HG03159 (cell line): ENCODE data around the gene KRT17.
"Not testable (repeated sequence)": the region's sequence is repeated elsewhere in the genome, so short reads cannot be mapped to it uniquely, and the experiment has no call there.

Experiments
- ATAC-seq: cut with Tn5 transposase; IDR thresholded peaks from one replicate; pipeline ENCODE4 v1.9.1; 2021; ENCODE audit warnings: mild to moderate bottlenecking, moderate library complexity; ENCODE audit not compliant: unreplicated experiment

KRT17 gene

DNA sequence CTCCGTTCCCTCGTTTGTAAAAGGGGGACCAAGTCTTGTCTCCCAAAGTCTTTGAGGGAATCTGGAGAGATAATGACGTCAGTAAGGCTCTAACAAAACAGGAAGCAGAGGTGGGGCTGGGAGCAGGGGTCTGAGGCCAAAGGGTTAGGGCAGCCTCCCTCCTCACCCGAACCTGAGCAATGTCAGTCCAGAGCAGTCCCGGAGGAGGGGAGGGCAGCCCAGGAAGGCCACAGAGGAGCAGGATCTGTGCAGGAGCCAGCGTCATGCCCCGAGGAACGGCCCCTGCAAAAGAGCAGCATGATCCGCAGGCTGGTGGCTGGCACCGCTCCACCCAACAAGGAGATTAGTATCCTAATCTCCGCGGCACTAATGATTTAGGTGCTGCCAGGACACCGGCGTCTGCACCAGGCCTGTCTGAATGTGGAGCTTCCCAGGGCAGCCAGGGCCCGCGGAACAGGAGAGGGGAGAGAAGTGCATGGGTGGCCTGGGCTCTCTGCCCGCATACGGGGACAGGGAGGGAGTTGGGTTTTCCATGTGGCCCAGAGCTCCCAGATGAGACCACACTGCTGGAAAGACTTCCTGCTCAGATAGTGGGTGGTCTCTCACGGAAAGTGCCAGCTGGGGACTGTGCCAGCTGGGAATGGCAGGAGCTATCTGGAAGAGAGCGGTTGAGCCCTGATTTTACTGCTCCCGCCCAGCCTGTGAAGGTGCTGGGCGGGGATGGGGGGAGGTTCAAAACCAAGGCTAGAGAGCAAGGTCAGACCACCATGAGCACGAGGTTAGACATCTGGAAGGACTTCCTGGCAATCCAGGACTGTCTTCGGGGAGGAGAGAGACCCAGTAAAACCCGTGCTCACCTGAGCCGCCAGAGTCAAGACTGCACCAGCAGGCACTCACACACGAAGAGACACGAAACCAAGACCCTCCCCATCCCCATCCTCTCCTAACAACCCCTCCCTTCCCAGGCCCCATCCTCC lies 11.0 kb upstream of the KRT17 start:
- no peak for ATAC-seq

DNA sequence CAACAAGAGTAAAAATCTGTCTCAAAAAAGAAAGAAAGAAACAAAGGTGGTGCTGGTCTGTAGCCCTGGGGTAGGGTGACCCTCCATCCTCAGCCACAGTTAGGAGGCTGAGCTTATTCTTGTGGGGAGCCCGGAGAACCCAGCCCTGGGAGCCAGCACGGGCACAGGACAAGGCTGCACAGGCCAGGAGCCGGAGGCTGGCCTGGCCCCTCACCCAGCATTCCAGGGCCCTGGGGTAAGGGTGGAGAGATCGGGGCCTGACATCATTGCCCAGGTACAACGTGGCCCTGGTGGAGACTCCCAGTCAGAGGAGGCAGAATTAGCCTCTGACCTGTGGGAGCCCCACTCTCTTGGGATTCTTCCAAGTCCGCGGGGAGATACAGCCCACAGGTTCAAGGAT lies 10.3 kb upstream of the KRT17 start:
- ATAC-seq: no peak

GRCh38 chr17:41633556-41634199 lies 9.3 kb upstream of the KRT17 start:
- no peak for ATAC-seq

GRCh38 chr17:41632482-41633105 lies 8.2 kb upstream of the KRT17 start:
- ATAC-seq: no peak

DNA sequence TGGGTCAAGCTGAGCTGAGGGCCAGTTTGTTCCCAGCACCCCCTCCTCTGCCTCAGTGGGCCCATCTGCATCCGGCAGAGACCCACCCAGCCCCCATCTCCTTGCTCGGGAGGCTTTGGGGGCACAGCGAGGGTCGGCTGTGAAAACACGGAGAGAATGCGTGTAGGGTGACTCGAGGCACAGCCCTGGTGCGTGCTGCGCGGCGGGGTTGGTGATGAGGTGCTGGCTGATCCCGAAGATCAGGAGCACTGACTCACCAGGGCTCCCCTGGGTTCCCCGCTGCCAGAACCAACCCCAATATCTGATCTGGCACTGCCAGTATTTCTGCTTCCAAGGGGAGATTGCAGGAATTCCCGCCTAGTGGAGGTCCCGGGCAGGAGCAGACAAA lies 7.5 kb upstream of the KRT17 start:
- ATAC-seq: no peak

- ATAC-seq: no peak
Measured at GRCh38 chr17:41631025-41631897, 6.9 kb upstream of the KRT17 start.

DNA sequence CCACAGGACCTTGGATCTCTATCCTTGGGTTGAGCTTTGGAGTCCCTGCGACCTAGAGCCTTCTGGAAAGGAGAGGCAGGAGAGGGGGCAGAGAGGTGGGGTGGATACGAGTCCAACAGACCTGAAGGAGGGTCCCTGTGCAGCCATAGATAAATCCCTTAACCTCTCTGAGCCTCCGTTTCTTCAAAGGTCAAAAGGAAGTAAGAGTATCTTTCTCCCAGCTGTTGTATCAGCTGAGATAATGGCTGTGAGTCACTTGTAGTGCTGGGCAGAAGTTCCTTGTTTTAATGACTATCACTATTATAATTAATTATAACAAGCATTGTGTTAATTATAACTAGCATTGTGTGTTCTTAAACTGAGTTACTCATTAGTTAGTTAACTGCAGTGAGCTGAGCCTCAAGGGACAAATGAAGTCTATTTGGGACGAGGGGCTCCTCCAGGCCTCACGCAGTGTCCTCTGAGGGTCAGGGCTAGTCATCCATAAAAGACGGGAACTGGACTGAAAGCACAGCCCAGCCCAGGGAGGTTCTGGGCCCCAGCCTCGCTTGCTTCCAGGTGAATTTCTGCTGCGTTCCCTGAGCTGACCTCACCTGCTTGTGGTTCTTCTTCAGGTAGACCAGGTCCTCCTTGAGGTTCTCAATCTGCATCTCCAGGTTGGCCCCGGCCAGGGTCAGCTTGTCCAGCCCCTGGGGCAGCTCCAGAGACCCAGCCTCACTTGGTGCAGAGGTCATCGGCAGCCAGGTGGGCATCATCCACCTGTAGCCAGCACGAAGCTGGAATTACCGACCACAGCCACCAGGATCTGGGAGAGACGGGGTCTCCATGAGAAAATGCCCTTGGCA lies 5.7 kb upstream of the KRT17 start:
- ATAC-seq: no peak

DNA sequence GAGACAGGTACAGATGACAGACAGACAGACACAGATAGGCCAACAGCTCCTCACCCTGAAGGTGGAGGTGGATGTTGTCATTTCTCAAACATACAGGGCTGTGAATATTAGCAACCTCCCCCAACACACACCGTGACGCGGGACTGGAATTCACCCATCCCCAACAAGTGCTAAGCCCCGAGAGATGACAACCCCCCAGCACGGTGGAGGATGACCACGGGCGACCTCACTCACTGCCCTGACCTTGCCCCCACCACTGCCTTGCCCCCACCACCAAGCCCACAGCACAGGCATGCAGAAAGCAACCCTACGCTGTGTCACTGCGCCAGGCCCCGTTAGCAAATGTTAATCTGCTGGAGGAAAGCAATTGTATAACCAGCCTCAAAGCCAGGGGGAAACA lies 4.9 kb upstream of the KRT17 start:
- ATAC-seq: no peak

DNA sequence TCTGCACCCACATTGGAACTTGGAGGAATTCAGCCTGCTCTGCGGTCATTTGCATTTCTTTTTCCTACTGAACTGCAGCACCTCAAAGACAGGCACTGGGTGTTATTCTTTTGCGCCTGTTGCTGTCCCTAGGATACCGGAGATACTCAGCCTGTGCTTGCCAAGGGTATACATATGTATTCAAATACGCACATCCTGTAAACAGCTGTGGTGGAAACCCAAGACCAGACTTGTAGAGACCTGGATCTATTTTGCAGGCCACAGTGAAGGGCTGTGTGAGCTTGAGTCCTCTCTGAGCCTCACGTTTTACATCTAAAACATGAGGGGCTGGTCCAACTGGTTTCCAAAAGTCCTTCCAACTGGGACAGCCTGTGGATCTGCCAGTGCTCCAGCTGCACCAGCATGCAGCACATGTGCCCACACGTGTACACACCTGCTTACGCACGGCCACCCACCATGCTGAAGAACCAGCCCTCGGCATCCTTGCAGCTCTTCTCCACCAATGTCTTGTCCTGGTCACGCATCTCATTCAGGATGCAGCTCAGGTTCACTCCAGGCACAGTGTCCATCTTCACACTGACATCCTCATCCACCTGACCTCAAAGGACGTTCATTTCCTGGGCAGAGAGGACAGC lies 4.4 kb upstream of the KRT17 start:
- ATAC-seq: not testable (repeated sequence)

- ATAC-seq: not testable (repeated sequence)
Measured at GRCh38 chr17:41628073-41628370, 3.6 kb upstream of the KRT17 start.

- ATAC-seq: no peak
Measured at GRCh38 chr17:41627316-41628072, 3.1 kb upstream of the KRT17 start.

DNA sequence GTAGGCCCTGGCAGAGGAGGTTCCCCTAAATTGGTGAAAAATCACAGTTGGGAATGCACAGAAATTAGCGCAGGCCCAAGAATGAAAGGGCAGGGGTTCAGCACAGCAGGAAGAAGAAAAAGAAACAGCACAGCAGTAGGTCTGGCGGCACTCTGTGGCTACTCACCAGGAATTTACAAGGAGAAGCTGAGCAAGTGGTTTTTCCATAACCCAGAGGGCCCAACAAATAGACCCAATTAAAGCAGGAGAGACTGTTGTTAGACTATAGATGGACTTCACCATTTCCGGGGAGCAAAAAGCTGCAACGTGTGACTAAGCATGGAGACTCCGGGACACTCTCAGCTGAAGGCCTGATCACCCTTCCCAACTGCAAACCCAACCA lies 2.5 kb upstream of the KRT17 start:
- ATAC-seq: not testable (repeated sequence)

- ATAC-seq: not testable (repeated sequence)
Measured at GRCh38 chr17:41626028-41626913, 1.9 kb upstream of the KRT17 start.

- ATAC-seq: no peak
Measured at GRCh38 chr17:41625602-41626001, 1.2 kb upstream of the KRT17 start.

GRCh38 chr17:41623184-41623861 lies 1.1 kb downstream of the KRT17 start:
- ATAC-seq: not testable (repeated sequence)

DNA sequence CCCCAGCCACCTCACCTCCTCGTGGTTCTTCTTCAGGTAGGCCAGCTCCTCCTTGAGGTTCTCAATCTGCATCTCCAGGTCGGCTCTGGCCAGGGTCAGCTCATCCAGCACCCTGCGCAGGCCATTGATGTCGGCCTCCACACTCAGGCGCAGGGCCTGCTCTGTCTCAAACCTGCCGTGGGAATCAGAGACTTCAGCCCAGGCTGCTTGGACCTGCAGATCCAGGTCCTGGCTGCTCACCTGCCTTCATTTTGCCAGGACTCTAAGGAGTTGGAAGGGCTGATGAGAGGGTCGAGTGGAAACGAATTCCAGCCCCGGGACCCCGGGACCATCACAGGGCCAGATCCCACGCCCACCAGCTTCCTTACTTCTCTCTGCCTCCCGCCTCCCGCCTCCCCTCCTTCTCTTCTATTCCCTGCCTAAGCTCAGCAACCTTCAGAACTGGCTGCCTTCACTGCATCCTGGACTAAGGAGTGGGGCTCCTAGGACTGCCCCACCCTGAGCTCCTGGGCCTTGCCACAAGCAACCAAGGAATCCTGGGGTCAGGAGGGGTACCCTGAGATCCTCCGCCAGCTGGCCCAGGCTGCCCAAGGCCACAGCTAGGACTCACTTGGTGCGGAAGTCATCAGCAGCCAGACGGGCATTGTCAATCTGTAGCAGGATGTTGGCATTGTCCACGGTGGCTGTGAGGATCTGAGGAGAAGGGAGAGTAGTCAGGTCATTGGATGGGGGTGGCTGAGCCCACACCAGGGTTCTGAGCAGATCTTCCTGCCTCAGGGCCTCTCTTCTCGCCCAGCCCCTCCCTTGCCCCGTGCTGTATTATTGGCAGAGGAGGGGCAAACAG lies 1.8 kb downstream of the KRT17 start:
- ATAC-seq: not testable (repeated sequence)
